ENCODE data around the gene GALM.
"Not testable (repeated sequence)": the region's sequence is repeated elsewhere in the genome, so short reads cannot be mapped to it uniquely, and the experiment has no call there.

The GALM gene

GRCh38 chr2:38665854-38666555 lies at the start of gene GALM:
TSS of gene GALM (plus strand) at chr2:38666114. CDS start at chr2:38666162, 48 bp downstream.
- DNase-seq = peak; percentile 59

GRCh38 chr2:38617301-38617700 lies 48.6 kb upstream of the GALM start:
- DNase-seq = no peak

- no peak for DNase-seq
Observed at GRCh38 chr2:38619458-38620164, 46.3 kb upstream of the GALM start.

GRCh38 chr2:38620282-38620977 lies 45.5 kb upstream of the GALM start:
- no peak for DNase-seq

GRCh38 chr2:38621018-38621417 lies 44.9 kb upstream of the GALM start:
- DNase-seq = no peak

- DNase-seq = no peak
Observed at GRCh38 chr2:38622210-38622609, 43.7 kb upstream of the GALM start.

- DNase-seq = peak; percentile 69
Observed at GRCh38 chr2:38626326-38627035, 39.4 kb upstream of the GALM start.

DNA sequence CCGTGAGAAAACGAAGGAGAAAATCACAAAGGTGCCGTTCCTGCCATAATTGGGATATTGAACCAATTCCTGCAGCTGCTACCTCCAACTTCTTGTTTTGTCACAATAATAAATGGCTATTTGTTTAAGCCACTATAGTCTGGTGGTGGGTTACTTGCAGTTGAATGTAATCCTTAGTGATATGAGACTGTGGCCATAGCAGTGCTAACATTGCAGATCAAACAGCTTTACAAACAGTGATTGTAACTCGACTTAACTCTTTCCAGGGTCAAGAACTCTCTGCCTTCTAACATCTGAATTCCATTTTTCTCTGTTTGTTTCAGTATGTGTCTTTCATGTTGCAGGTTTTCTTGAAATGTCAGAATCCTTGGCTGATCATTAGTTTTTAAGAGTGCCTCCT lies 38.5 kb upstream of the GALM start:
- DNase-seq = no peak

DNA sequence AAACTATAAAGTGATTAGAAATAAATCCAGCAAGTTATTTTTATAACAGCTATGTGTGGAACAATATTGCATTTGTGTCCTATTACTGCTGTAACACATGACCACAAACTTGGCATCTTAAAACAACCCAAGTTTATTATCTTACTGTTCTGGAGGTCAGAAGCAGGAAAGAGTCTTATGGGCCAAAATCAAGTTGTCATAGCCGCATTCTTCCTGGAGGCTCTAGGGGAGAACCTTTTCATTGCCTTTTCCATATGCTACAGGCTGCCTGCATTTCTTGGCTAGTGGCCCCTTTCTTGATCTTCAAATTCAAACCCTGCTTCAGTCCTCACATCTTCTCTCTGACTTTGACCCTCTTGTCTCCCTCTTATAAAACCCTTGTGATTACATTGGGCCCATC lies 36.2 kb upstream of the GALM start:
- no peak for DNase-seq

GRCh38 chr2:38631976-38632375 lies 33.9 kb upstream of the GALM start:
- DNase-seq = no peak

DNA sequence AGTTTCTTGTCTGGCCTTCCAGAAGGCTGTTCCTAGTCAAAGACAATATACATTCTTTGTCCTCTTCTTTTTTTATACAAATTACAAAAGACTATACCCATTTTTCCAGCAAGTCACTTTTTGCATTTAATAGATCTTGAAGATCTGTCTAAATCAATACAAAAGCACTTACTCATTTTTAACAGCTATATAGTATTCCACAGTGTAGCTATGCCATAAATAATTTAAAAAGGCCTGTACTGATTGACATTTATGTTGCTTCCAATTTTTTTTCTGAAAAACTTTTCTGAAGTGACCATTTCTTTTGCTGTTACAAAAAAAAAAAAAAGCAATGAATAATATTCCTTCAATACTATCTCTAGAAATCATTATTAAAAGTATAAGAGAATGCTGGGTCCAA lies 32.9 kb upstream of the GALM start:
- DNase-seq = no peak

DNA sequence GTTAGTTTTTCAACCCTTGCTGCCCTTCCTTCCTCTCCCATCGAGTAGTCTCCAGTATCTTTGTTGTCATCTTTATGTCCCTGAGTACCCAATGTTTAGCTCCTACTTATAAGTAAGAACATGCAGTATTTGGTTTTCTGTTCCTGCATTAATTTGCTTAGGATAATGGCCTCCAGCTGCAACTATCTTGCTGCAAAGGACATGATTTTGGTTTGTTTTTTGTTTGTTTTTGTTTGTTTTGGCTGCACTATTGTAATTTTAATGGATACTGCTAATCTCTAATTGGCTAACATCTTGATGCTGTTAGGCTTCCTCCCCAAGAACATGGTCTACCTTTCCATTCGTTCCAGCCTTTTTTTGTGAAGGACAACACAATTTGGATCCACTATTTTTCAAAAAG lies 32.0 kb upstream of the GALM start:
- no peak for DNase-seq

DNA sequence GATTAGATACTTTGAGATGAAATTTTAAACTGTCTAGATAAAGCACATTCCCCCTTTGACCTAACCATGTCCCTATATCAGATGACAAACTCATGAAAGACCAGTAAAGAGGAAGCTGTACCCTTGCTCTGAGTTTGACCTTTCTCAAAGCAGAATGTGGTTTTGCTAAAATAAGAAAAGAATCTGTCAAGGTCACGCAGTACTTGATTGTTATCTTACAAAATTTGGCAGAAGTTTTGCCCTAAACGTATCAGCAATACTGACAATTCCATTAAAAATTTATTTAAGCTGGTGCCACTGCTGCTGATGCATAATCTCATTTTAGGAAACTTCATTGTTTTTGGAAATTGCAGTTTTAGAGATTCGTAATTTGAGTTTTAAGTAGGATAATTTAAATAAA lies 31.2 kb upstream of the GALM start:
- no peak for DNase-seq

- no peak for DNase-seq
Observed at GRCh38 chr2:38635139-38635538, 30.8 kb upstream of the GALM start.

DNA sequence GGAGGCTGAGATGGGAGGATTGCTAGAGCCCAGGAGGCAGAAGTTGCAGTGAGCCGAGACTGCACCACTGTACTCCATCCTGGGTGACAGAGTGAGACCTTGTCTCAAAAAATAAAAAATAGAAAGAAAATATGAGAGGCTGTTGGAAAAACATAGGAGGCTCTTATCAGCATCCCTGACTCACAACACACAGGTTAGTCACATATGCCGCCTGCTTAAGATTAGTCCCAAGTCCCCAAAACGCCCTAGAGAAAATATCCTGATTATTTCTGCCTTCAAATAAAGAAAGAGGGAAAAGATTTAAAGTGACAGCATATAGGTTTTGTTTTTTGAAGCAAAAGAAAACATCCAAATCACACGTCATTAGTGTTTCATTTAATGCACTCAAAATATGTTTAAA lies 29.8 kb upstream of the GALM start:
- no peak for DNase-seq

- DNase-seq = not testable (repeated sequence)
Observed at GRCh38 chr2:38642373-38643017, 23.4 kb upstream of the GALM start.

DNA sequence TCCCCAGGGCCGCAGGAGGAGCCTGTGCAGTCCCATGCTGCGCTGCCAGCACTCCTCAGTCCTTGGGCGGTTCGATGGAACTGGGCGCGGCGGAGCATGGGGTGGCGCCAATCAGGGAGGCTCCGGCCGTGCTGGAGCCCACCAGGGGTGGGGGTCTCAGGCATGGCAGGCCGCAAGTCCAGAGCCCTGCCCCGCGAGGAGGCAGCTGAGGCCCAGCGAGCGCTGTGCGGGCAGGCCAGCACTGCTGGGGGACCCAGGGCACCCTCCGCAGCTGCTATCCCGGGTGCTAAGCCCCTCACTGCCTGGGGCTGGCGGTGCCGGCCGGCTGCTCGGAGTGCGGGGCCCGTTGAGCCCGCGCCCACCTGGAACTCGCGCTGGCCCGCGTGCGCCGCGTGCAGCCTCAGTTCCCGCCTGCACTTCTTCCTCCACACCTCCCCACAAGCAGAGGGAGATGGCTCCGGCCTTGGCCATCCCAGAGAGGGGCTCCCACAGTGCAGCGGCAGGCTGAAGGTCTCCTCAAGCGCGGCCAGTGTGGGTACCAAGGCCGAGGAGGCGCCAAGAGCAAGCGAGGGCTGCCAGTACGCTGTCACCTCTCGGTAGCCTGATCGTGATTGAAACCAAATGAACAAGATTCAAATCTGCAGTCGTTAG lies 22.8 kb upstream of the GALM start:
- no peak for DNase-seq

- DNase-seq = peak; percentile 34
Observed at GRCh38 chr2:38643683-38644511, 22.0 kb upstream of the GALM start.

GRCh38 chr2:38648107-38648761 lies 17.7 kb upstream of the GALM start:
- no peak for DNase-seq

DNA sequence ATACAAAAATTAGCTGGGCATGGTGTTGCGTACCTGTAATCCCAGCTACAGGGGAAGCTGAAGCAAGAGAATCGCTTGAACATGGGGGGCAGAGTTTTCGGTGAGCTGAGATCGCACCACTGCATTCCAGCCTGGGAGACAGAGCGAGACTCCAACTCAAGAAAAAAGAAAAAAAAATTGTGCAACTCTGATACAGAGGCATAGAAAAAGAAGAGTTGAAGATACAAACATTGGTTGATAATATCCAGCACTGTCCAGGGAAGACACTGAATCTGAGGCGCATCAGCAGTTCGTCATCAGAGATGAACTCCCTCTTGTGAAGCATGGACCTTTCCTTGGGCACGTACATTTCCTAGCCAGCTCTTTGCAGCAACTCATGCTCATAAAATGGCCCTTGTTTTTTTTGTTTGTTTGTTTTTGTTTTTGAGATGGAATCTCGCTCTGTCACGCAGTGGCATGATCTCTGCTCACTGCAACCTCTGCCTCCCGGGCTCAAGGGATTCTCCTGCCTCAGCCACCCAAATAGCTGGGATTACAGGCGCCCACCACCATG lies 16.7 kb upstream of the GALM start:
- no peak for DNase-seq
